Upper lobe of right lung (tissue), 1 donor: ENCODE measurements around the gene SYNJ2. TPM values are rescaled to one million over a fixed set of nuclear protein-coding genes. Genes with fewer than 3 reads are reported as not detected.

Experiments
- ATAC-seq: fragments of 200-7000 bp; cut with Tn5 transposase; one replicate; pipeline ENCODE4 v1.9.1; 2020; ENCODE audit warnings: mild to moderate bottlenecking, moderate library complexity
- DNase-seq: peaks from one replicate; pipeline ENCODE4 v3.0.0-alpha.2; 2020
- H3K27ac ChIP-seq: fragments of 200-600 bp; one replicate; pipeline ENCODE4 v1.8.0; 2022
- H3K27me3 ChIP-seq: fragments of 200-600 bp; one replicate; pipeline ENCODE4 v1.8.0; 2022; ENCODE audit warnings: mild to moderate bottlenecking
- H3K36me3 ChIP-seq: fragments of 200-600 bp; one replicate; pipeline ENCODE4 v1.8.0; 2022
- H3K4me1 ChIP-seq: fragments of 200-600 bp; one replicate; pipeline ENCODE4 v1.8.0; 2022
- H3K4me3 ChIP-seq: fragments of 200-600 bp; one replicate; pipeline ENCODE4 v1.8.0; 2022; ENCODE audit warnings: mild to moderate bottlenecking
- H3K9me3 ChIP-seq: fragments of 200-600 bp; one replicate; pipeline ENCODE4 v1.8.0; 2022
- CTCF ChIP-seq: fragments of 200-600 bp; IDR thresholded peaks from one replicate; pipeline ENCODE4 v1.8.0; 2022; ENCODE audit warnings: antibody characterized with exemption
- intact Hi-C: fragments of 100-400 bp; cut with DNase I; formaldehyde crosslinking; loops from one replicate; pipeline ENCODE4 v1.11.0; 2022
- total RNA-seq: library from RNA; stranded (reverse); fragmentation: NEBNext Ultra II Directional; extraction: Animal tissue kit (Norgen Biotek cat#: 25700); gene quantifications from one replicate; pipeline ENCODE4 v1.2.1, GENCODE V29; 2021
- donor health status: DM: no; HTN: yes; CAD: no; lungs with severe emphysema.

SYNJ2 gene
- total RNA-seq, 1 donor from 2014 or later: 7.2 TPM

DNA sequence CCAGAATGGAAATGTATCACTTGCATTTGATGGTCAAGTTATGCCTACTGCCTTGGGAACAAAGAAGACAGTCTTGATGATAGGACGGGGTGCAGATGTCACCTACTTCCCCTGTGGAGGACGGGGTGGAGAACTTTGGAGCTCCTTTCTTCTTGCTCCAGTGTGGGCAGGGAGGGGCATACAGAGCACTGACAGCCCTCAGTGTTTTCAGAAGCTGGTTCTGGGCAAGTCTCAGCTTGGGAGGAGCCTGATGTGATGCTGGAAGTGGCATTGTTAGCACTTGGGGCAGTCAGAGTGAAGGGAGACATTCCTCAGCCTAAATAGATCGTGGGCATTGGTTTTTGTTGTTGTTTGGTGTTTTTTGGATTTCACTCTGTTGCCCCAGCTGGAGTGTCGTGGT lies 59.7 kb downstream of the SYNJ2 start:
- no peak overlapping the region for H3K27ac ChIP-seq
- H3K4me1 ChIP-seq: peaks cover 17% of the 10 kb centered on the region
- H3K9me3 ChIP-seq: no peaks in the 10 kb centered on the region
- no peak overlapping the region for H3K4me3 ChIP-seq
- no peak for TF ChIP-seq CTCF
- no peak for ATAC-seq
- H3K27me3 ChIP-seq: no peaks in the 10 kb centered on the region
- H3K36me3 ChIP-seq: no peaks in the 10 kb centered on the region
- DNase-seq: peak; percentile 16
- intact Hi-C loops: no loop called here

GRCh38 chr6:158041788-158042187 lies 60.1 kb downstream of the SYNJ2 start:
- intact Hi-C loops: no loop called here
- Histone ChIP-seq H3K4me1 (peaks cover 17% of the 10 kb centered on the region), H3K27me3 (no peaks in the 10 kb centered on the region), H3K9me3 (no peaks in the 10 kb centered on the region), H3K36me3 (no peaks in the 10 kb centered on the region), H3K27ac (no peak overlapping the region), H3K4me3 (no peak overlapping the region)
- peak; percentile 28 for DNase-seq
- TF ChIP-seq CTCF: no peak
- ATAC-seq: no peak

- Histone ChIP-seq H3K27ac (no peak overlapping the region), H3K36me3 (no peaks in the 10 kb centered on the region), H3K9me3 (no peaks in the 10 kb centered on the region), H3K4me1 (peaks cover 17% of the 10 kb centered on the region), H3K4me3 (no peak overlapping the region), H3K27me3 (no peaks in the 10 kb centered on the region)
- intact Hi-C loops: no loop called here
- TF ChIP-seq CTCF: no peak
- DNase-seq: peak; percentile 51
- peak; percentile 36 for ATAC-seq
These were observed 60.7 kb downstream of the SYNJ2 start for GRCh38 chr6:158042245-158042798.

DNA sequence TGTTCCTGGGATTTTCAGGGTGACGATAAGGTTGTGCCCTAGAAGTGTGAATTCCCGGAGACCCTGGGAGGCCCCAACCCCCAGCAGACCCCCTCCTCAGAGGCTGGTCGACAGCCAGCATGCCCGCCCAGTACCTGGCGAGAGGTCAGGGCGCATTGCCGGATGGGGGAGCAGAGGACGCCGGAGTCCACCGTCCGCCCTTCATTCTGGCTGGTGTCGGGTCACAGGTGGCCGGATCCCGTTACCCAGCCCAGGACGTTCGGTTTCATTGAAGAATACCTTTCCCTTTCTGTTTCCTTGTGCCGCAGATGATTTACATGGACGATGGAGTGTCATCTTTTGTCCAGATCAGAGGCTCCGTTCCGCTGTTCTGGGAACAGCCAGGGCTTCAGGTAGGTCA lies 61.3 kb downstream of the SYNJ2 start:
- peak; percentile 54 for DNase-seq

DNA sequence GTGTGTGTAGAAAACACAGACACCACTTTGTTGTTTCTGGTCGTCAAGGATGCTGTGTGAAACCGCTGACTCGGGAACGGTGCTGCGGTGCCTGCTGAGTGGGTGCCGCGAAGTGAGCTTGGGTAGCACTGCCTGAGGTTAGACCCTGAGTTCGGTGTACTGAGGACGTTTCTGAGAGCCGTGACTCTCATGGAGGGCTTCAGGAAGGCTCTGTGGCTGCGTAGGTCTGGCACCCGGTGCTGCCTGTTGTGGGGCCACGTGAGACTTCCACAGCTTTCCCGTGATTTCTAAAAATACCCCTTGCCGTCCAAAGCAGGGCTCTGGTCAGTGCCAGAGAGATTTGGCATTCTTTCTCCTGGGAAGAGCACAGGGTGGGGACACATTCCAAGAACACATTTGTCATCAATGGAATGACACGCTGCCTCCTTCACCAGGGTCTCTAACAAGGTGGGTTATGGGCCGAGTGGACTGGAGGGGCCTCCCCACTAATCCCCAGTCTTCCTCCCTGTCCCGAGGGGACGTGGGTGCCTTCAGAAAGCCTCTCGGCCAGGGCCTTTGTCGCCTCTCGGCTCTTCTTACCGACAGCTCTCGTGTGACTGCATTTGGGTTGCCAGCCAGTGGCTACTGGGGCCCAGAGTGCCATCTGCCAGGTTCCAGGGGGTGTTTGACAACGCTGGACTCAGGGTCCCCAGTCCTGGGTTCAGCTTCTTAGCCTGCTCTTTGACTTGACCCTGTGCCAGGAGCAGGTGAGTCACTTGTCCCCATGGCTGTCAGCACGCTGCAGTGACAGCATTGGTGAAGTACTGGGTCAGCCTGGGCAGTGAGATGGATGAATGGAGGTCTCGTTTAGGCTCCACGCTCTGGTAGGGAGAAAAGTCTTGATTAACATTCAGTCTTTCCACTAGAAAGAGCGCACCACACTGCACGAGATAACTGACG lies 62.2 kb downstream of the SYNJ2 start:
- peak; percentile 37 for DNase-seq
- no peaks in the 10 kb centered on the region for H3K27me3 ChIP-seq
- H3K27ac ChIP-seq: no peak overlapping the region
- peaks cover 17% of the 10 kb centered on the region for H3K4me1 ChIP-seq
- no peaks in the 10 kb centered on the region for H3K9me3 ChIP-seq
- no peaks in the 10 kb centered on the region for H3K36me3 ChIP-seq
- no peak for ATAC-seq
- intact Hi-C loops: no loop called here
- H3K4me3 ChIP-seq: no peak overlapping the region
- no peak for TF ChIP-seq CTCF

More for the DNA sequence above, 61.3 kb downstream of the SYNJ2 start:
- Histone ChIP-seq H3K4me3 (no peak overlapping the region), H3K27me3 (no peaks in the 10 kb centered on the region), H3K27ac (no peak overlapping the region), H3K36me3 (no peaks in the 10 kb centered on the region), H3K9me3 (no peaks in the 10 kb centered on the region), H3K4me1 (peaks cover 17% of the 10 kb centered on the region)
- TF ChIP-seq CTCF: no peak
- ATAC-seq: no peak
- intact Hi-C loops: no loop called here
